ENCODE results near the gene DERL3.

The DERL3 gene

GRCh38 chr22:23847310-23847920, 8.6 kb upstream of the DERL3 start:
- DNase-seq = no peak

GRCh38 chr22:23846081-23846469, 7.3 kb upstream of the DERL3 start:
- no peak for DNase-seq

- no peak for DNase-seq
These were observed 6.7 kb upstream of the DERL3 start for GRCh38 chr22:23845265-23846080.

- no peak for DNase-seq
These were observed 6.0 kb upstream of the DERL3 start for GRCh38 chr22:23844739-23845202.

- no peak for DNase-seq
These were observed 3.8 kb upstream of the DERL3 start for GRCh38 chr22:23842599-23842998.

- DNase-seq = no peak
These were observed 3.1 kb upstream of the DERL3 start for GRCh38 chr22:23841736-23842445.

GRCh38 chr22:23841292-23841691, 2.5 kb upstream of the DERL3 start:
- no peak for DNase-seq

- DNase-seq = no peak
These were observed 1.2 kb upstream of the DERL3 start for GRCh38 chr22:23840026-23840425.

- no peak for DNase-seq
These were observed 710 bp downstream of the DERL3 start for GRCh38 chr22:23837911-23838680.

- no peak for DNase-seq
These were observed 1.3 kb downstream of the DERL3 start for GRCh38 chr22:23837496-23837859.

GRCh38 chr22:23836692-23837495, 1.9 kb downstream of the DERL3 start:
- no peak for DNase-seq

- no peak for DNase-seq
These were observed 2.5 kb downstream of the DERL3 start for GRCh38 chr22:23836281-23836680.

- DNase-seq = no peak
These were observed 3.2 kb downstream of the DERL3 start for GRCh38 chr22:23835484-23836144.

- no peak for DNase-seq
These were observed 3.9 kb downstream of the DERL3 start for GRCh38 chr22:23834793-23835483.

GRCh38 chr22:23834406-23834792, 4.4 kb downstream of the DERL3 start:
- DNase-seq = no peak

GRCh38 chr22:23833911-23834317, 4.9 kb downstream of the DERL3 start:
- DNase-seq = no peak

- no peak for DNase-seq
These were observed 5.6 kb downstream of the DERL3 start for GRCh38 chr22:23833017-23833751.

GRCh38 chr22:23832226-23833016, 6.4 kb downstream of the DERL3 start:
- DNase-seq = no peak

GRCh38 chr22:23831781-23832180, 7.0 kb downstream of the DERL3 start:
- no peak for DNase-seq
